Right lobe of liver (tissue), 6 donors: ENCODE measurements around the gene PDIA5. TPM values are rescaled to one million over a fixed set of nuclear protein-coding genes. Genes with fewer than 3 reads are reported as not detected.

Experiments
- ATAC-seq, 4 donors: fragments of 200-7000 bp; cut with Tn5 transposase; one replicate each; pipeline ENCODE4 v1.9.1; 2020; ENCODE audit warnings: mild to moderate bottlenecking in 4 of 4, moderate library complexity in 4 of 4
- DNase-seq, 3 donors: peaks; one replicate each; pipeline ENCODE4 v3.0.0-alpha.2; 2020
- H3K27ac ChIP-seq, 3 donors: fragments of 200-600 bp; one replicate each; pipeline ENCODE4 v1.8.0; 2022
- H3K27me3 ChIP-seq, 2 donors: fragments of 200-600 bp; one replicate each; pipeline ENCODE4 v1.8.0; 2022
- H3K36me3 ChIP-seq, 4 donors: fragments of 200-600 bp; sonication (generic) in 1 of 4; one replicate each; pipeline versions ENCODE4 v1.5.1 to v1.8.0; 2017 to 2022; ENCODE audit warnings: control low read depth in 1 of 4
- H3K4me1 ChIP-seq, 4 donors: fragments of 200-600 bp; sonication (generic) in 1 of 4; one replicate each; pipeline versions ENCODE4 v1.5.1 to v1.8.0; 2017 to 2022; ENCODE audit warnings: control low read depth in 1 of 4
- H3K4me3 ChIP-seq, 3 donors: fragments of 200-600 bp; one replicate each; pipeline ENCODE4 v1.8.0; 2022
- H3K9me3 ChIP-seq, 4 donors: fragments of 200-600 bp; sonication (generic) in 1 of 4; one replicate each; pipeline versions ENCODE4 v1.5.1 to v1.8.0; 2017 to 2022; ENCODE audit warnings: control low read depth in 1 of 4
- POLR2A ChIP-seq: fragments of 450-650 bp; IDR thresholded peaks from one replicate; pipeline ENCODE4 v1.6.1; 2017; ENCODE audit warnings: antibody characterized with exemption, mild to moderate bottlenecking
- WGBS: methylation state at CpG from one replicate; pipeline ENCODE4 v1.1.6; 2018; ENCODE audit warnings: low coverage, low lambda C conversion rate; ENCODE audit not compliant: insufficient coverage; ENCODE audit errors: missing lambda C conversion rate; 5-methylcytosine and 5-hydroxymethylcytosine counted together
- intact Hi-C, 2 donors: fragments of 100-400 bp; cut with DNase I; formaldehyde crosslinking; loops; one replicate each; pipeline versions ENCODE4 v1.11.2 to v1.14.1; 2022
- total RNA-seq, 6 experiments: library from RNA; depleted of rRNA in 2 of 6; stranded (reverse); fragments of >200 nt in 2 of 6; fragmentation: NEBNext Ultra II Directional in 3 of 6; extraction: Animal tissue kit (Norgen Biotek cat#: 25700) in 3 of 6; gene quantifications; one replicate each; pipeline versions ENCODE4 v1.1.0 to v1.2.4, GENCODE V29; 2016 to 2023
- TF ChIP-seq, protein P1 (sequence below), 4 donors: fragments of 200-600 bp in 3 of 4; fragments of 450-650 bp in 1 of 4; IDR thresholded peaks; one replicate each; pipeline versions ENCODE4 v1.5.1 to v1.8.0; 2016 to 2022; ENCODE audit warnings: antibody characterized with exemption in 4 of 4, mild to moderate bottlenecking in 2 of 4
- donor health status: DM: no; HTN: yes; CAD: no.
- donor health status: DM: no; HTN: no; CAD: no.
- donor health status: DM: no; HTN: no; CAD: no.
- donor health status: DM: no; HTN: yes; CAD: no.
- donor health status: DM: no; HTN: yes; CAD: no.

The PDIA5 gene
- total RNA-seq, 6 experiments from 2014 or later: 26.2 to 109 (median 51.9) TPM

- Histone ChIP-seq H3K4me3 (no peak overlapping the region), H3K27ac (no peak overlapping the region), H3K4me1 (peaks cover 0 to 36% (median 21%) of the 10 kb centered on the region in 4 donors), H3K9me3 (no peaks in the 10 kb centered on the region), H3K27me3 (no peaks in the 10 kb centered on the region), H3K36me3 (peaks cover 0 to 65% (median 26%) of the 10 kb centered on the region in 4 donors)
- intact Hi-C loops: no loop called here
- 71% methylated on average over 9 of the region's 9 CpGs for WGBS
- TF ChIP-seq, protein P1, sequence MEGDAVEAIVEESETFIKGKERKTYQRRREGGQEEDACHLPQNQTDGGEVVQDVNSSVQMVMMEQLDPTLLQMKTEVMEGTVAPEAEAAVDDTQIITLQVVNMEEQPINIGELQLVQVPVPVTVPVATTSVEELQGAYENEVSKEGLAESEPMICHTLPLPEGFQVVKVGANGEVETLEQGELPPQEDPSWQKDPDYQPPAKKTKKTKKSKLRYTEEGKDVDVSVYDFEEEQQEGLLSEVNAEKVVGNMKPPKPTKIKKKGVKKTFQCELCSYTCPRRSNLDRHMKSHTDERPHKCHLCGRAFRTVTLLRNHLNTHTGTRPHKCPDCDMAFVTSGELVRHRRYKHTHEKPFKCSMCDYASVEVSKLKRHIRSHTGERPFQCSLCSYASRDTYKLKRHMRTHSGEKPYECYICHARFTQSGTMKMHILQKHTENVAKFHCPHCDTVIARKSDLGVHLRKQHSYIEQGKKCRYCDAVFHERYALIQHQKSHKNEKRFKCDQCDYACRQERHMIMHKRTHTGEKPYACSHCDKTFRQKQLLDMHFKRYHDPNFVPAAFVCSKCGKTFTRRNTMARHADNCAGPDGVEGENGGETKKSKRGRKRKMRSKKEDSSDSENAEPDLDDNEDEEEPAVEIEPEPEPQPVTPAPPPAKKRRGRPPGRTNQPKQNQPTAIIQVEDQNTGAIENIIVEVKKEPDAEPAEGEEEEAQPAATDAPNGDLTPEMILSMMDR (IDR thresholded peaks at IDR 0.05): no peak
- TF ChIP-seq POLR2A: no peak
- ATAC-seq (no peak), DNase-seq (no peak)
Observed at GRCh38 chr3:123159926-123160635, 93.3 kb downstream of the PDIA5 start.

- no peak overlapping the region for H3K4me3 ChIP-seq
- TF ChIP-seq, protein P1 (IDR thresholded peaks at IDR 0.05): peak in 1 of 4 donors; percentile 7
- no peak for TF ChIP-seq POLR2A
- ATAC-seq (no peak), DNase-seq (no peak)
- H3K27me3 ChIP-seq: no peaks in the 10 kb centered on the region
- intact Hi-C loops: no loop called here
- peaks cover 0 to 69% (median 23%) of the 10 kb centered on the region in 4 donors for H3K36me3 ChIP-seq
- no peak overlapping the region for H3K27ac ChIP-seq
- H3K9me3 ChIP-seq: no peaks in the 10 kb centered on the region
- WGBS: 100% methylated on average over 6 of the region's 7 CpGs
- peaks cover 0 to 26% (median 12%) of the 10 kb centered on the region in 4 donors for H3K4me1 ChIP-seq
Observed at GRCh38 chr3:123161167-123161566, 94.3 kb downstream of the PDIA5 start.

DNA sequence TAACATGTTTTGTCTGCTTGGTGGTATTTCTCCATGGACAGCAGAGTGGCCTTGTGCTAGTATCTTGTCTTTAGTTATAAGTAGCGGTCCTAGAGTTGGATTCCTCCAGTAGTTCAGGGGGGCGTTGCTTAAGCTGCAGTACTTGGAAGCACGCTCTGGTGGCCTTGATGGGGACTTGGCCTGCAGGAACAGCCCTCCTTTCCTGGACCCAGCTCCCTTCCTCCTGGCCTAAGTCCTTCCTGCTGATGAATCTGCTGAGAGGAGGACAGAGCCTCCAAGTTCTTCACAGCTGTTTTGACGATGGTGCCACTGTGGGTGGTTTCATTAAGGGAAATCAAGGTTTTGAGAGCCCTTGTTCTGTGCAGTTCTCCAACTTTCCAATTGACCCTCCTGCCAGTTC, 96.3 kb downstream of the PDIA5 start:
- no peak for DNase-seq
- TF ChIP-seq, protein P1 (IDR thresholded peaks at IDR 0.05): no peak
- no peak for TF ChIP-seq POLR2A
- 90% methylated on average over 2 of the region's 4 CpGs for WGBS
- Histone ChIP-seq H3K4me3 (no peak overlapping the region), H3K36me3 (peaks cover 0 to 70% (median 21%) of the 10 kb centered on the region in 4 donors), H3K27me3 (no peaks in the 10 kb centered on the region), H3K27ac (no peak overlapping the region), H3K9me3 (no peaks in the 10 kb centered on the region), H3K4me1 (peaks cover 0 to 7% (median 3%) of the 10 kb centered on the region in 4 donors)
- ATAC-seq: no peak
- intact Hi-C loops: no loop called here

GRCh38 chr3:123165163-123165562, 98.3 kb downstream of the PDIA5 start:
- 90% methylated on average over 1 of the region's 1 CpG for WGBS
- TF ChIP-seq, protein P1 (IDR thresholded peaks at IDR 0.05): no peak
- no peak for TF ChIP-seq POLR2A

More at GRCh38 chr3:123165163-123165562, 98.3 kb downstream of the PDIA5 start:
- no peaks in the 10 kb centered on the region for H3K9me3 ChIP-seq
- H3K27me3 ChIP-seq: no peaks in the 10 kb centered on the region
- intact Hi-C loops: no loop called here
- no peak overlapping the region for H3K27ac ChIP-seq
- no peak overlapping the region for H3K4me3 ChIP-seq
- no peak for ATAC-seq
- no peak for DNase-seq
- H3K4me1 ChIP-seq: peaks cover 0 to 14% (median 6%) of the 10 kb centered on the region in 4 donors
- H3K36me3 ChIP-seq: peaks cover 0 to 53% (median 15%) of the 10 kb centered on the region in 4 donors
